Breast epithelium (tissue), 4 donors: ENCODE data around the gene MUS81. TPM values are rescaled to one million over a fixed set of nuclear protein-coding genes. Genes with fewer than 3 reads are reported as not detected.

ENCODE experiments used
- DNase-seq, 2 donors: peaks; one replicate each; pipeline ENCODE4 v3.0.0-alpha.2; 2019; ENCODE audit warnings: low spot score in 2 of 2
- H3K27ac ChIP-seq, 2 donors: fragments of 200-600 bp; sonication (generic) in 1 of 2; one replicate each; pipeline ENCODE4 v1.5.1; 2016 to 2019; ENCODE audit warnings: mild to moderate bottlenecking in 1 of 2
- H3K27me3 ChIP-seq, 2 donors: fragments of 200-600 bp; sonication (generic) in 1 of 2; one replicate each; pipeline versions ENCODE4 v1.5.1 to v1.6.0; 2017 to 2019; ENCODE audit warnings: control low read depth in 1 of 2, mild to moderate bottlenecking in 1 of 2
- H3K36me3 ChIP-seq: fragments of 200-600 bp; one replicate; pipeline ENCODE4 v1.5.1; 2019
- H3K4me1 ChIP-seq, 2 donors: fragments of 200-600 bp; sonication (generic); one replicate each; pipeline ENCODE4 v1.5.1; 2016 to 2019; ENCODE audit warnings: control low read depth in 1 of 2
- H3K4me3 ChIP-seq, 3 donors: fragments of 200-600 bp; sonication (generic); 1 replicate in 2 of 3; 2 replicates in 1 of 3; pipeline ENCODE4 v1.5.1; 2016 to 2019; ENCODE audit warnings: mild to moderate bottlenecking in 3 of 3, moderate library complexity in 2 of 3
- H3K9me3 ChIP-seq, 2 donors: fragments of 200-600 bp; sonication (generic) in 1 of 2; one replicate each; pipeline ENCODE4 v1.5.1; 2016 to 2019; ENCODE audit warnings: control low read depth in 1 of 2
- POLR2A ChIP-seq: fragments of 450-650 bp; IDR thresholded peaks from one replicate; pipeline ENCODE4 v1.6.1; 2016; ENCODE audit warnings: antibody characterized with exemption, mild to moderate bottlenecking, moderate library complexity
- POLR2AphosphoS5 ChIP-seq, 3 donors: sonication (generic); formaldehyde crosslinking; IDR thresholded peaks; one replicate each; pipeline ENCODE4 v1.6.1; 2017; ENCODE audit warnings: antibody characterized with exemption in 3 of 3
- intact Hi-C: fragments of 100-400 bp; cut with DNase I; formaldehyde crosslinking; loops from one replicate; pipeline ENCODE4 v1.15.1; 2023; ENCODE audit warnings: low total_unique reads
- total RNA-seq, 3 donors: library from RNA; depleted of rRNA; stranded (reverse); fragments of >200 nt; gene quantifications; one replicate each; pipeline ENCODE4 v1.1.0, GENCODE V29; 2016
- TF ChIP-seq, protein P1 (sequence below), 3 donors: fragments of 450-650 bp; IDR thresholded peaks; one replicate each; pipeline ENCODE4 v1.5.1; 2016 to 2017; ENCODE audit warnings: antibody characterized with exemption in 3 of 3, mild to moderate bottlenecking in 3 of 3, moderate library complexity in 3 of 3

The MUS81 gene
- total RNA-seq, 3 donors from 2014 or later, result 29.8 to 44.6 (median 42.9) TPM

DNA sequence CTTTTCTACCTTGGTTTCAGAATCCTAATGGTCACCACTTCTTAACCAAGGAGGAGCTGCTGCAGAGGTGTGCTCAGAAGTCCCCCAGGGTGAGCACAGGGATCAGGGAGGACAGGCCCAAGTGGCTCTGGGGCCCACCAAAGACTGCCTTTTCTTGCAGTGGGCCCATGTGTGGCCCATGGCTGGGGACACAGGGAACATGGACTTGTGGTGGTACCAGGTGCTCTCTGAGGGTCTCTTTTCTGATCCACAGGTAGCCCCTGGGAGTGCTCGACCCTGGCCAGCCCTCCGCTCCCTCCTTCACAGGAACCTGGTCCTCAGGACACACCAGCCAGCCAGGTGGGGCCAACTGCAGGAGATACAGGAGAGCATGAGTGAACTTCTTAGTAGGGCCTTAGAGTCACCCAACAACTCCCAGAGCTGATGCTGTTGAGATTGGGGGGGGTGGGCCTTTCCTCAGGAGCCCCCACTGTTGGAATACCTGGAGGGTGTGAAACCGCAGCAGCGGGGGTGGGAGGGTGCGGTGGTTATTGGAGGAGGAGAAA, 2.0 kb downstream of the MUS81 start:
- intact Hi-C loops, result no loop called here
- Histone ChIP-seq H3K36me3 (peaks cover 5% of the 10 kb centered on the region), H3K9me3 (no peaks in the 10 kb centered on the region), H3K27ac (peak overlapping the region; percentile 97 to 99), H3K27me3 (no peaks in the 10 kb centered on the region), H3K4me1 (peaks cover 4 to 7% of the 10 kb centered on the region in 2 donors), H3K4me3 (peak overlapping the region in 1 of 3 donors; percentile 100)
- no peak for DNase-seq
- TF ChIP-seq, protein P1, sequence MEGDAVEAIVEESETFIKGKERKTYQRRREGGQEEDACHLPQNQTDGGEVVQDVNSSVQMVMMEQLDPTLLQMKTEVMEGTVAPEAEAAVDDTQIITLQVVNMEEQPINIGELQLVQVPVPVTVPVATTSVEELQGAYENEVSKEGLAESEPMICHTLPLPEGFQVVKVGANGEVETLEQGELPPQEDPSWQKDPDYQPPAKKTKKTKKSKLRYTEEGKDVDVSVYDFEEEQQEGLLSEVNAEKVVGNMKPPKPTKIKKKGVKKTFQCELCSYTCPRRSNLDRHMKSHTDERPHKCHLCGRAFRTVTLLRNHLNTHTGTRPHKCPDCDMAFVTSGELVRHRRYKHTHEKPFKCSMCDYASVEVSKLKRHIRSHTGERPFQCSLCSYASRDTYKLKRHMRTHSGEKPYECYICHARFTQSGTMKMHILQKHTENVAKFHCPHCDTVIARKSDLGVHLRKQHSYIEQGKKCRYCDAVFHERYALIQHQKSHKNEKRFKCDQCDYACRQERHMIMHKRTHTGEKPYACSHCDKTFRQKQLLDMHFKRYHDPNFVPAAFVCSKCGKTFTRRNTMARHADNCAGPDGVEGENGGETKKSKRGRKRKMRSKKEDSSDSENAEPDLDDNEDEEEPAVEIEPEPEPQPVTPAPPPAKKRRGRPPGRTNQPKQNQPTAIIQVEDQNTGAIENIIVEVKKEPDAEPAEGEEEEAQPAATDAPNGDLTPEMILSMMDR (IDR thresholded peaks at IDR 0.05), result no peak
- TF ChIP-seq POLR2A, result no peak
- TF ChIP-seq POLR2AphosphoS5 (IDR thresholded peaks at IDR 0.05), result no peak

DNA sequence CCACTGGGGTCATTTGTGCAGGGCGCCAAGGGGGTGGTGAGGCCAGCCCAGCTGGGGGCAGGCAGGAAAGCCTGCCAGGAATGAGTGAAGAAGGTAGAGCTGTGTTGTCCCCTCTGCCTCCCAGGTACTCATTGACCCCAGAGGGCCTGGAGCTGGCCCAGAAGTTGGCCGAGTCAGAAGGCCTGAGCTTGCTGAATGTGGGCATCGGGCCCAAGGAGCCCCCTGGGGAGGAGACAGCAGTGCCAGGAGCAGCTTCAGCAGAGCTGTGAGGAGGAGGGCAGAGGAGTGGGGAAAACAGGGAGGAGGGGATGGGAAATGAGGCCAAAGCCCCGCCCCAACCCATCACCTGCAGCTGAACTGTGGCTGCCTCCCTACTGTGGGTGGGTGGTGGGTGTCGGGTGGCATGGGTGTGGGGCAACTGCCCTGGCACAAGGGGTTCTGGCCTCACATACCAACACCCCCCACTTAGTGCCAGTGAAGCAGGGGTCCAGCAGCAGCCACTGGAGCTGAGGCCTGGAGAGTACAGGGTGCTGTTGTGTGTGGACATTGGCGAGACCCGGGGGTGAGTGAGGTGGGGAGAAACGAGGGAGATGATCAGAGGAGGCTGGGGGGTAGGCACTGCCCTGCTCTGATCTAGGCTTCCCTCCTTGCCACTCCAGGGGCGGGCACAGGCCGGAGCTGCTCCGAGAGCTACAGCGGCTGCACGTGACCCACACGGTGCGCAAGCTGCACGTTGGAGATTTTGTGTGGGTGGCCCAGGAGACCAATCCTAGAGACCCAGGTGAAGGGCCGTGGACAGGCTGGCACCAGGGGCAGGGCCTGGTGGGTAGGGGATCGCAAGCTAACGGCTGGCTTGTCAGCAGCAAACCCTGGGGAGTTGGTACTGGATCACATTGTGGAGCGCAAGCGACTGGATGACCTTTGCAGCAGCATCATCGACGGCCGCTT, 3.0 kb downstream of the MUS81 start:
- Histone ChIP-seq H3K36me3 (peaks cover 5% of the 10 kb centered on the region), H3K4me1 (peaks cover 4 to 7% of the 10 kb centered on the region in 2 donors), H3K27me3 (no peaks in the 10 kb centered on the region), H3K9me3 (no peaks in the 10 kb centered on the region), H3K4me3 (no peak overlapping the region), H3K27ac (peak overlapping the region in 1 of 2 donors; percentile 50)
- DNase-seq, result no peak
- intact Hi-C loops, result no loop called here
- TF ChIP-seq POLR2AphosphoS5 (IDR thresholded peaks at IDR 0.05) (no peak), POLR2A (no peak)
- TF ChIP-seq, protein P1 (IDR thresholded peaks at IDR 0.05), result no peak

DNA sequence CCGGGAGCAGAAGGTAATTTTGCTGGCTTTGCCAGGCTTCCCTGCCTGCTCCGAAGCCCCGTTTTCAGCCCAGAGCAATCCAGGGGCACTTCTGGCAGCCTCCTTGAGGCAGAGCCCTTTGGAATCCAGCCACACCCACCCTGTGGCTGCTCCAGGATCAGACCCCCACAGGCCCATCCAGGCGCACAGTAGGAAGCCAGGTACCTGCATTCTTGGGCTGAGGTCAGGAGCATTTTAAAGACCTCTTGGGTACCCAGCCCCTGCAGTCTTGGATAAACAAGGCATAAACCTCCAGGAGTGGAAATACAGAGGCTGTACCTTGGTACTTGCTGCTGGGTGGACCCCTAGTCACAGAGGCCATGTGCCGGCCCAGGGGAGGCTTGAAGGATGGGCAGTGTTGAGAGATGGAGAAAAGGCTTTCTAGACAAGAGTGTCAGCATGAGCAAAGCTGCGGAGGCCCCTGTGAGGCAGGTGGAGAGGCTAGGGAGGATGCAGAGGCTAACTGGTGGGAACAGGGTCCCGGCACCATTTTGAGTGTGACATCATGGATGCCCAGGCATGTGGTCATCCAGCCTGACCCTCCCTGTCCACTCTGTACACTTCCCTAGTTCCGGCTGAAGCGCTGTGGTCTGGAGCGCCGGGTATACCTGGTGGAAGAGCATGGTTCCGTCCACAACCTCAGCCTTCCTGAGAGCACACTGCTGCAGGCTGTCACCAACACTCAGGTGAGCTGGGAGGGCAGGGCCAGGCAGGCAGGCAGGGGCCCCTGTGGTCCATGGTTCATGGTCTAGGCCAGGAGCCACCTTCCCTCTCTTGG, 3.9 kb downstream of the MUS81 start:
- DNase-seq, result no peak
- peaks cover 5% of the 10 kb centered on the region for H3K36me3 ChIP-seq
- H3K27ac ChIP-seq, result no peak overlapping the region
- H3K9me3 ChIP-seq, result no peaks in the 10 kb centered on the region
- peaks cover 4 to 7% of the 10 kb centered on the region in 2 donors for H3K4me1 ChIP-seq
- TF ChIP-seq, protein P1 (IDR thresholded peaks at IDR 0.05), result no peak
- no peak for TF ChIP-seq POLR2AphosphoS5 (IDR thresholded peaks at IDR 0.05)
- no peak overlapping the region for H3K4me3 ChIP-seq
- H3K27me3 ChIP-seq, result no peaks in the 10 kb centered on the region
- intact Hi-C loops, result no loop called here

- TF ChIP-seq, protein P1 (IDR thresholded peaks at IDR 0.05), result no peak
- TF ChIP-seq POLR2A (no peak), POLR2AphosphoS5 (IDR thresholded peaks at IDR 0.05) (no peak)
- H3K9me3 ChIP-seq, result no peaks in the 10 kb centered on the region
- no peak overlapping the region for H3K4me3 ChIP-seq
- intact Hi-C loops, result no loop called here
- H3K27ac ChIP-seq, result no peak overlapping the region
- H3K36me3 ChIP-seq, result peaks cover 5% of the 10 kb centered on the region
- no peaks in the 10 kb centered on the region for H3K27me3 ChIP-seq
- peaks cover 4 to 7% of the 10 kb centered on the region in 2 donors for H3K4me1 ChIP-seq
- no peak for DNase-seq
Measured at GRCh38 chr11:65864706-65865471, 4.7 kb downstream of the MUS81 start.
